GM12873 (cell line): ENCODE data around the gene CLCNKA.
A peak's percentile ranks its signal among the peaks of the same experiment; 100 is the strongest.

ENCODE experiments used
- CTCF ChIP-seq: IDR thresholded peaks from 2 replicates; pipeline ENCODE4 v1.5.1; 2012; ENCODE audit warnings: low read depth, mild to moderate bottlenecking, moderate library complexity, low read length, control low read depth; ENCODE audit not compliant: insufficient read depth; ENCODE audit errors: missing control alignments

CLCNKA gene

DNA sequence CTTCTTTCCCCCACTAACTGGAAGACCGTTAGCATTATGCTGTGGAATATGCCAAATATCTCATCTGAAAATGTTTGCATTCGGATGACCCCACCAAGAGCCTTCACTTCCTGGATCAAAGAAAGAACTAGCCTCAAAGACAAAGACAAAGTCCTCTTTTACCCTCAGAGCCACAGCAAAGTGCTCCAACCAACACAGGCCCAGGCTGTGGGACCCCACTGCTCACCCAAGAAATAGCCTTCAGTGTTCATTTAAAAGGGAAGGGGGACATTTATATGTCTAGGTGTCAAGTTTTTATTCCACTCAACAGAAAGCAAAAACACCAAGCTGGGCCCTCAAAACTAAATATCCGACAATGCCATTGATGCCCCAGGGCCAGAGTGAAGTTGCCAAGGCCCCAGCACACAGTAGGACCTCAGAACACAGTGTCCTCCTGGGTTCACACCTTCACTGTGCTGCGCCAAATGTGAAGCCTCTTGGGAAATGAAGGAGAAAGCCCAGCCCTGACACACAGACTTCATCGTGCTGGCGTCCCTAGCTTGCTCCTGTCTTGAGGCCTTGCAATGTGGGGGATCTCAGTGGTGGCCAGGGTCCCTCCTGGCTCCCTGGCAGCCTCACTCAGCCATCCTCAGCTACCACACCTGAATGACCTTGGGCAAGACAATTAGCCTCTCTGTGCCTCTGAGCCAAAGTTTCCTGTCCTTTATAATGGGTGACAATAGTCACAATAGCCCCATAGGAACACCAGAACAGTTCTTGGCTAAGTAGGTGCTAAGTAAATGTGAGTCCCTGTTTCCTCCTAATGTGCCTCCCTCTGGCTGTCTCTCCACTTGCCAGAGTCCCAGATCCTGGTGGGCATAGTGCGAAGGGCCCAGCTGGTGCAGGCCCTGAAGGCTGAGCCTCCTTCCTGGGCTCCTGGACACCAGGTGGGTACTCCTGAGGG is 33.0 kb downstream of the CLCNKA start:
- TF ChIP-seq CTCF = no peak

- TF ChIP-seq CTCF = peak; percentile 99
Observed at GRCh38 chr1:16055613-16056520, 34.0 kb downstream of the CLCNKA start.

GRCh38 chr1:16061266-16061665 is 39.4 kb downstream of the CLCNKA start:
- TF ChIP-seq CTCF = no peak

GRCh38 chr1:16063226-16063829 is 41.5 kb downstream of the CLCNKA start:
- no peak for TF ChIP-seq CTCF

GRCh38 chr1:16063921-16064320 is 42.1 kb downstream of the CLCNKA start:
- no peak for TF ChIP-seq CTCF

- TF ChIP-seq CTCF = no peak
Observed at GRCh38 chr1:16064536-16065268, 42.9 kb downstream of the CLCNKA start.

DNA sequence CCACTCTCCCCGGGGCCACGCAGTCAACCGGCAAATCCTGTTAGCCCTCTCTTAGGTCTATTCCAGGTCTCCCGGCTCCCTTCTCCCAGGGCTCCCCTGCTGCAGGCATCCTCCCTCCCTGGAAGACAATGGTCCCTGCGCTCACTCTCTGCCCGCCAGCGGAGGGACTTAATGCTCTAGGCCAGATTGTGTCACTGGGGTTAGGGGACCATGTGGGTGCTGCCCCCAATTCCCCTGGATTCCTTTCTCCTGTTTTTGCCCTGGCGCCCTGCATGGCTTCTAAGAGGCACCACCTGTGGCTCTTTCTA is 43.4 kb downstream of the CLCNKA start:
- TF ChIP-seq CTCF = no peak
